M059J (cell line): Measurements from ENCODE around the gene CXorf49B. TPM values are rescaled to one million over a fixed set of nuclear protein-coding genes. Genes with fewer than 3 reads are reported as not detected.

Experiments used
- DNase-seq: peaks from one replicate; pipeline ENCODE4 v3.0.0-alpha.2; 2012; ENCODE audit warnings: low read depth
- total RNA-seq: library from RNA; depleted of rRNA; stranded (reverse); fragments of >200 nt; shearing (Covaris generic); gene quantifications from 2 replicates; pipeline ENCODE4 v1.2.3, GENCODE V29; 2014; rRNA removed

The CXorf49B gene
- total RNA-seq, 1 experiment from 2014 or later, result not detected

- no peak for DNase-seq
These were observed 52.7 kb downstream of the CXorf49B start for GRCh38 chrX:71815906-71816156.

Other genes starting within 250 kb of the CXorf49B start
- gene OGT, start 230.2 kb upstream of the CXorf49B start, total RNA-seq, result 52.7 and 67.6 TPM in 2 replicates
- gene GCNA, start 184.9 kb upstream of the CXorf49B start, total RNA-seq, result 0.20 and 1.0 TPM in 2 replicates
- gene CXCR3, start 144.8 kb upstream of the CXorf49B start, total RNA-seq, result 0.30 TPM in 1 of 2 replicates, not detected in the other
- gene CXorf49, start 45.1 kb upstream of the CXorf49B start, total RNA-seq, result not detected in 2 replicates
- 0.05 and 0.20 TPM in 2 replicates for gene NHSL2, start 147.5 kb downstream of the CXorf49B start, total RNA-seq